ENCODE data around the gene SLC50A1.

Gene SLC50A1

DNA sequence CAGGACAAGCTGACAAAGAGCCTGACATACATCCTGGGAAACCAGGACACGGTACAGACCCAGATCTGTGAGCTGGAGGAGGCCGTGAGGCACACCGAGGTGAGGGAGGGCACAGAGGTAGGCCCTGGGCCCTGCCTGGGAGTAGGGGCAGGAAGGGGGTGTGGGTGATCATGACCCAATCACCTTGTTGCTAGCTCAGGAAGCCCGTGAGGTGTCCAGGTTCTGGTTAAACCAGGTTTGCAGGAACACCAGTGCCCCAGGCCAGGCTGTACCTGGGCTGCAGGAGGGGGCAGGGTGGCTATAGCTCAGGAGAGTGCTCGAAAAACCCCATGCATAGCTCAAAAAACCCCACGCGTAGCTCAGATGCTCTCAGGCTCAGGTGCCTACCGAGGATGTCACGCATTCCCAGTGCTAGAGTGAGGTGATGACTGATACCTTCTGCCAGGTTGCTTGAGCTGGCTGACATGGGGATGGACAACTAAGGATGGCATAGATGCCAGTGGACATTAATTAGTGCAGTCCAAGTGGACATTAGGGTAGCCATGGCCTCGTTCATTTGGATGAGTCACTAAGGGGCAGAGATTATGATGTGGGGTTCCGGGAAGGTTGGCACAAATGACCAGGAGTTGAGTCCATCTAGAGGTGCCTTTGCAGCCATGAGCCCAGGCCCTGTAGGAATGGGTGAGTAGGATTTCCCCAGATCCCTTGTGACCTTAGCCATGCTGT, 41.7 kb downstream of the SLC50A1 start:
- Mint-ChIP-seq H3K27me3 (ENCODE audit: low read depth, poor library complexity) (peaks cover 14% of the 10 kb centered on the region), H3K4me3 (no peak overlapping the region), H3K36me3 (ENCODE audit: low read depth) (peaks cover 26% of the 10 kb centered on the region), H3K4me1 (peaks cover 43% of the 10 kb centered on the region), H3K27ac (no peak overlapping the region), H3K9me3 (no peaks in the 10 kb centered on the region)
- TF ChIP-seq, protein P1, sequence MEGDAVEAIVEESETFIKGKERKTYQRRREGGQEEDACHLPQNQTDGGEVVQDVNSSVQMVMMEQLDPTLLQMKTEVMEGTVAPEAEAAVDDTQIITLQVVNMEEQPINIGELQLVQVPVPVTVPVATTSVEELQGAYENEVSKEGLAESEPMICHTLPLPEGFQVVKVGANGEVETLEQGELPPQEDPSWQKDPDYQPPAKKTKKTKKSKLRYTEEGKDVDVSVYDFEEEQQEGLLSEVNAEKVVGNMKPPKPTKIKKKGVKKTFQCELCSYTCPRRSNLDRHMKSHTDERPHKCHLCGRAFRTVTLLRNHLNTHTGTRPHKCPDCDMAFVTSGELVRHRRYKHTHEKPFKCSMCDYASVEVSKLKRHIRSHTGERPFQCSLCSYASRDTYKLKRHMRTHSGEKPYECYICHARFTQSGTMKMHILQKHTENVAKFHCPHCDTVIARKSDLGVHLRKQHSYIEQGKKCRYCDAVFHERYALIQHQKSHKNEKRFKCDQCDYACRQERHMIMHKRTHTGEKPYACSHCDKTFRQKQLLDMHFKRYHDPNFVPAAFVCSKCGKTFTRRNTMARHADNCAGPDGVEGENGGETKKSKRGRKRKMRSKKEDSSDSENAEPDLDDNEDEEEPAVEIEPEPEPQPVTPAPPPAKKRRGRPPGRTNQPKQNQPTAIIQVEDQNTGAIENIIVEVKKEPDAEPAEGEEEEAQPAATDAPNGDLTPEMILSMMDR (IDR thresholded peaks at IDR 0.05) = no peak
- DNase-seq = no peak

DNA sequence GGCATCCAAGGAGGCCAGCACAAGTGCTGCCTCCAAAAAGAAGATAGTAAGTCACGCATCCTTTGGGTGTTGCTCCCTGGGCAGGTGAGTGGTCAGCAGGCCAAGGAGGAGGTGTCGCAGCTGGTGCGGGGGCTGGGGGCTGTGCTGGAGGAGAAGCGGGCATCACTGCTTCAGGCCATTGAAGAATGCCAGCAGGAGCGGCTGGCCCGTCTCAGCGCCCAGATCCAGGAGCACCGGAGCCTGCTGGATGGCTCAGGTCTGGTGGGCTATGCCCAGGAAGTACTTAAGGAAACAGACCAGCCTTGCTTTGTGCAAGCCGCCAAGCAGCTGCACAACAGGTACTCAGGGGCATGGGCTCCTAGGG, 42.2 kb downstream of the SLC50A1 start:
- Mint-ChIP-seq H3K36me3 (ENCODE audit: low read depth) (peaks cover 28% of the 10 kb centered on the region), H3K27me3 (ENCODE audit: low read depth, poor library complexity) (peaks cover 14% of the 10 kb centered on the region), H3K4me1 (peaks cover 40% of the 10 kb centered on the region), H3K27ac (no peak overlapping the region), H3K9me3 (no peaks in the 10 kb centered on the region), H3K4me3 (no peak overlapping the region)
- TF ChIP-seq, protein P1 (IDR thresholded peaks at IDR 0.05) = no peak
- DNase-seq = no peak

- Mint-ChIP-seq H3K4me3 (no peak overlapping the region), H3K9me3 (no peaks in the 10 kb centered on the region), H3K4me1 (peaks cover 34% of the 10 kb centered on the region), H3K27ac (peak overlapping the region; percentile 67), H3K36me3 (ENCODE audit: low read depth) (peaks cover 28% of the 10 kb centered on the region), H3K27me3 (ENCODE audit: low read depth, poor library complexity) (peaks cover 11% of the 10 kb centered on the region)
- TF ChIP-seq, protein P1 (IDR thresholded peaks at IDR 0.05) = no peak
- DNase-seq = no peak
These were observed 42.9 kb downstream of the SLC50A1 start for GRCh38 chr1:155178441-155179111.

DNA sequence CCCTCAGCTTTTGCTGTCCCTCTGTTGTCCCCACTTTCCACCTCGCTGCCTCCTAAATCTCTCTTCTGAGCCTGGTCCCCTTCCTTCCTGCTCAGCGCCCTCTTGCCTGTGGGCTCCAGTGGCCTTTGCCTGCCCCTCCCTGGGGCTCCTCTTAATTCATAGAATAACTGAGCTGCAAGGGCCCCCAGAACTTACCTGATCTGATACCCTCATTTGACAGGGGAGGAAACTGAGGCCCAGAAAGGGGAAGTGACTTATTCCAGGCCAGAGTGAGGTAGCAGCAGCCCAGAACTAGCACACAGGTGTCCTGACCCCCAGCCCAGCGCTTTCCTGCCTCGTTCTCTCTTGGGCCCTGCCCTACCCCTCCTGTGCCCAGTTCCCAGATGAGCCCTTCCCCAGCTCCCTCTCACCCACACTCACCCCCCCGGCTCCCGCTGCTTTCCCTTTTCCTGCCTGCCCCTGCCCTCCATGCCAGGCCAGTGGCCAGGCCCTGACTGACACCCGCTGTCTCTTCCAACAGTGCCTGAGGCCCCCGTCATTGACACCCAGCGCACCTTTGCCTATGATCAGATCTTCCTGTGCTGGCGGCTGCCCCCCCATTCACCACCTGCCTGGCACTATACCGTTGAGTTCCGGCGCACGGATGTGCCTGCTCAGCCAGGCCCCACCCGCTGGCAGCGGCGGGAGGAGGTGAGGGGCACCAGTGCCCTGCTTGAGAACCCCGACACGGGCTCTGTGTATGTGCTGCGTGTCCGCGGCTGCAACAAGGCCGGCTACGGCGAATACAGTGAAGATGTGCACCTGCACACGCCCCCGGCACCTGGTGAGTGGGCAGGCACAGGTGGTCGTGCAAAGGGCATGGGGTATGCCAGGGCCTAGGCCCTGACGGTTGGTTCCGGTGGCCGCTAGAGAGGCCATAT, 43.7 kb downstream of the SLC50A1 start:
- H3K4me3 Mint-ChIP-seq = no peak overlapping the region
- H3K36me3 Mint-ChIP-seq (ENCODE audit: low read depth) = peaks cover 28% of the 10 kb centered on the region
- TF ChIP-seq, protein P1 (IDR thresholded peaks at IDR 0.05) = no peak
- H3K27me3 Mint-ChIP-seq (ENCODE audit: low read depth, poor library complexity) = peaks cover 10% of the 10 kb centered on the region
- H3K27ac Mint-ChIP-seq = no peak overlapping the region
- no peaks in the 10 kb centered on the region for H3K9me3 Mint-ChIP-seq
- no peak for DNase-seq
- H3K4me1 Mint-ChIP-seq = peaks cover 26% of the 10 kb centered on the region

- DNase-seq = no peak
- Mint-ChIP-seq H3K27me3 (ENCODE audit: low read depth, poor library complexity) (peaks cover 7% of the 10 kb centered on the region), H3K27ac (no peak overlapping the region), H3K4me1 (peaks cover 20% of the 10 kb centered on the region), H3K36me3 (ENCODE audit: low read depth) (peaks cover 26% of the 10 kb centered on the region), H3K4me3 (no peak overlapping the region), H3K9me3 (no peaks in the 10 kb centered on the region)
- TF ChIP-seq, protein P1 (IDR thresholded peaks at IDR 0.05) = no peak
These were observed 45.9 kb downstream of the SLC50A1 start for GRCh38 chr1:155181371-155182051.
